Choroid plexus epithelial cell (primary cell): ENCODE results near the gene CITED4.

Source experiments
- DNase-seq: peaks from one replicate; pipeline ENCODE4 v3.0.0-alpha.2; 2010; ENCODE audit warnings: low read depth
- H3K4me3 ChIP-seq: 2 replicates; pipeline ENCODE4 v1.5.1; 2011; ENCODE audit warnings: low read depth, mild to moderate bottlenecking, control low read depth, low read length, moderate library complexity
- CTCF ChIP-seq: conservative IDR thresholded peaks from 2 replicates; pipeline ENCODE4 v1.5.1; 2011; ENCODE audit warnings: low read depth, mild to moderate bottlenecking, control low read depth, inconsistent platforms, low read length, moderate library complexity

The CITED4 gene

GRCh38 chr1:40829631-40830245, 32.4 kb downstream of the CITED4 start:
- no peak for TF ChIP-seq CTCF
- no peak overlapping the region for H3K4me3 ChIP-seq
- DNase-seq: no peak

GRCh38 chr1:40825996-40826395, 36.2 kb downstream of the CITED4 start:
- no peak for TF ChIP-seq CTCF
- DNase-seq: no peak
- H3K4me3 ChIP-seq: no peak overlapping the region

DNA sequence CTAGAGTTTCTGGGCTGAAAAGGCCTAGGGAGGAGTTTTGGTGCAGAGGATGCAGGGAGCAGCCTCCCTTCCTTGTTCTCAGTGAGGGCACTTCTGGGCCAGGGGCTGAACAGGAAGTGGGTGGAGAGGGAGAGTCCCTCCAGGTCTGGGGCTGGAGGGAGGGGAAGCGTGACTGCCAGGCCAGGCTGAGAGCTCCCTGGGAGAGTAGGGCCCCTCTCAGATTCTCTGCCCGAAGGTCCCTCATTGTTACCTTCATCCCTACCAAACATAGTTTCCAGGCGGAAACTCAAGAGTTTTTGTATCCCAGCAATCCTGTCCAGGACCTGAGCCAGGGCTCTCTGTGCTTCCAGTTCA, 36.8 kb downstream of the CITED4 start:
- TF ChIP-seq CTCF: no peak
- no peak for DNase-seq

DNA sequence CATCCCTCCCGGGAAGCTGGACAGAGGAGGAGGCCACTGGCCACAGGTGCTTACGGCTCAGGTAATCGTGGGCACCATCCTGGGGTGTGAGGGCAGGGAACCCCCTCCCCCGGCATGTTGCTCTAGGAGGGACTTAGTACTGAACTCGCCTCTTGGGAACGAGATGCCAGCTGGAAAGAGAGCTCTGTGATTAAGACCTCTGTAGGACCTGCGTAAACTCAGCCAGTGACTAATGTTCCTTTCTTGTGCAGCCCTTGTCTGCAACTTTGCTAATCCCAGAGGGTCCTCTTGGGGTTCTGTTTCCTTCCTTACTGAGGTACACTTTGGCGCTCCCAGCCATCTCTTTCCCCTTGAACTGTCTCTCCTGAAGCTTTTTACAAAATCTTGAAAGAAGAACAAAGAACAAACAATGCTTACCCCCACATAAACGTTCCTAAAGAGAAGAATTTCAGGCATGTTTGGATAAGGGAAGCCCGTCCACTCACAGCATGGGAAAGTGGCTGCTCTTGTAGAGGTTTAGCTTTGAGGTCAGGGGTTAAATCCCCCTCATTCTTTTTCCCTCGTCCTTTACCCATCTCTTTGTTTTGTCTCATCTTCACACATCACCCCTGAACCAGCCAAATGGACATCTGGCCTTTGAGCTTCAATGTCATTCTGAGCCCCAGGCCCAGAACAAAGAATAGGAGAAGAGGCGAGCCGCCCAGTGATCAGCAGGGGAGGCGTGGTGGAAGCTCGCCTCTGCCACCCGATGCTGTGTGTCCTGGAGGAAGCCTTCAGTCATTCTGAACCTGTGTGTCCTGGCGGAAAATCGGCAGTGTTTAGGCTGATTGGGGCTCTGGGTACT, 37.4 kb downstream of the CITED4 start:
- DNase-seq: peak; percentile 68
- TF ChIP-seq CTCF: no peak
- H3K4me3 ChIP-seq: no peak overlapping the region

More for the DNA sequence above, 36.8 kb downstream of the CITED4 start:
- no peak overlapping the region for H3K4me3 ChIP-seq

GRCh38 chr1:40823983-40824382, 38.2 kb downstream of the CITED4 start:
- no peak for TF ChIP-seq CTCF
- no peak overlapping the region for H3K4me3 ChIP-seq
- no peak for DNase-seq

DNA sequence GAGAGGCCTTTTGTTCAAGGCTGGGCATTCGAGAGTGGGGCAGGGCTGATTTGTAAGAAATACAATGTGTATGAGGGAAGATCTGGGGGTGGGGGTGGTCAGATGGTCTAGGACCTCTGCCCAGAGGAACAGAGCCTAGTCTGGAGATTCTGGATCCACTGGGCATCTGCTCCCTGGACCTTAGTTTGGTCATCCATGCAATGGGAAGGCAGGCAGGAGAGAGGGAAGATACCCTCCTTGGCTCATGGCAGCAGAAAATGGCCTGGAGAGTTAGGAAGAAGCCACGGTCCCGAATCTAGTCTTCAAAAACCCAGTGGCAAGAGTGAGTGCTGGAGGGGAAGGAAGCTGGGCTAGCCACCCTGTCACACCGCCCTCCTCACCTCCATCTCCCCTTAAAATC, 38.8 kb downstream of the CITED4 start:
- no peak overlapping the region for H3K4me3 ChIP-seq
- TF ChIP-seq CTCF: no peak
- no peak for DNase-seq

DNA sequence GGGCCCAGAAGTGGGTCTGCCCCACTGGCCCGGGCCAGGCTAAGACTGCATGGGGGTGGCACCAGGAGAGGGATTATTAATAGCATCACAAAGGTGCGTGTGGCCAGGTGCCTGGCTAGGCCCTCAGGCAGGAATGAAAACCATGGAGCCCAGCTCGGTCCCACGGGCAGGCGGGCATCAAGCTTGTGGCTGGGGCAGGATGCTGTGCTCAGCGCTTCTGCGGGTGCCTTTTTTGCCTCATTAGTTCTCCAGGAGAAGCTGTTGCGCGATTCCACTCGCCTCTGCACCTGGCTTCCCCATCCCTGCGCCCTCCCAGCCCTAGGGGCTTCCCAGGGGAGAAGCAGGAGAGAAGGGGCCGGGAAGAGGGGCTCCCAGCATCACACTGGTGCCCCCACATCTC, 39.3 kb downstream of the CITED4 start:
- no peak for DNase-seq
- no peak for TF ChIP-seq CTCF
- no peak overlapping the region for H3K4me3 ChIP-seq
